Measurements from ENCODE around the gene INPP5E.

Gene INPP5E

GRCh38 chr9:136470792-136471469 is 31.3 kb upstream of the INPP5E start:
- Histone ChIP-seq H3K9ac (ENCODE audit: low read depth, low read length) (no peak overlapping the region), H3K9me3 (ENCODE audit: control insufficient read depth, insufficient read depth, low read length) (no peaks in the 10 kb centered on the region), H3K4me3 (ENCODE audit: low read depth, low read length) (no peak overlapping the region), H3K36me3 (ENCODE audit: control insufficient read depth, insufficient read depth, low read length) (peaks cover 100% of the 10 kb centered on the region), H3K27me3 (ENCODE audit: control insufficient read depth, insufficient read depth, low read length) (no peaks in the 10 kb centered on the region), H3K27ac (ENCODE audit: low read depth, low read length) (no peak overlapping the region), H3K4me1 (ENCODE audit: control insufficient read depth, insufficient read depth, low read length) (no peaks in the 10 kb centered on the region)

GRCh38 chr9:136470356-136470755 is 30.7 kb upstream of the INPP5E start:
- H3K4me3 ChIP-seq (ENCODE audit: low read depth, low read length), result no peak overlapping the region
- H3K9me3 ChIP-seq (ENCODE audit: control insufficient read depth, insufficient read depth, low read length), result no peaks in the 10 kb centered on the region
- H3K9ac ChIP-seq (ENCODE audit: low read depth, low read length), result no peak overlapping the region
- no peaks in the 10 kb centered on the region for H3K27me3 ChIP-seq (ENCODE audit: control insufficient read depth, insufficient read depth, low read length)
- H3K27ac ChIP-seq (ENCODE audit: low read depth, low read length), result no peak overlapping the region
- H3K4me1 ChIP-seq (ENCODE audit: control insufficient read depth, insufficient read depth, low read length), result no peaks in the 10 kb centered on the region
- peaks cover 100% of the 10 kb centered on the region for H3K36me3 ChIP-seq (ENCODE audit: control insufficient read depth, insufficient read depth, low read length)

- Histone ChIP-seq H3K4me1 (ENCODE audit: control insufficient read depth, insufficient read depth, low read length) (no peaks in the 10 kb centered on the region), H3K27ac (ENCODE audit: low read depth, low read length) (no peak overlapping the region), H3K4me3 (ENCODE audit: low read depth, low read length) (no peak overlapping the region), H3K36me3 (ENCODE audit: control insufficient read depth, insufficient read depth, low read length) (peaks cover 100% of the 10 kb centered on the region), H3K27me3 (ENCODE audit: control insufficient read depth, insufficient read depth, low read length) (no peaks in the 10 kb centered on the region), H3K9ac (ENCODE audit: low read depth, low read length) (no peak overlapping the region), H3K9me3 (ENCODE audit: control insufficient read depth, insufficient read depth, low read length) (no peaks in the 10 kb centered on the region)
These were observed 28.1 kb upstream of the INPP5E start for GRCh38 chr9:136467766-136468165.

GRCh38 chr9:136466155-136466541 is 26.5 kb upstream of the INPP5E start:
- Histone ChIP-seq H3K27ac (ENCODE audit: low read depth, low read length) (no peak overlapping the region), H3K36me3 (ENCODE audit: control insufficient read depth, insufficient read depth, low read length) (peaks cover 99% of the 10 kb centered on the region), H3K27me3 (ENCODE audit: control insufficient read depth, insufficient read depth, low read length) (no peaks in the 10 kb centered on the region), H3K9me3 (ENCODE audit: control insufficient read depth, insufficient read depth, low read length) (no peaks in the 10 kb centered on the region), H3K4me3 (ENCODE audit: low read depth, low read length) (no peak overlapping the region), H3K4me1 (ENCODE audit: control insufficient read depth, insufficient read depth, low read length) (no peaks in the 10 kb centered on the region), H3K9ac (ENCODE audit: low read depth, low read length) (no peak overlapping the region)

GRCh38 chr9:136465500-136466154 is 26.0 kb upstream of the INPP5E start:
- Histone ChIP-seq H3K4me3 (ENCODE audit: low read depth, low read length) (no peak overlapping the region), H3K4me1 (ENCODE audit: control insufficient read depth, insufficient read depth, low read length) (no peaks in the 10 kb centered on the region), H3K9me3 (ENCODE audit: control insufficient read depth, insufficient read depth, low read length) (no peaks in the 10 kb centered on the region), H3K27ac (ENCODE audit: low read depth, low read length) (no peak overlapping the region), H3K36me3 (ENCODE audit: control insufficient read depth, insufficient read depth, low read length) (peaks cover 99% of the 10 kb centered on the region), H3K9ac (ENCODE audit: low read depth, low read length) (no peak overlapping the region), H3K27me3 (ENCODE audit: control insufficient read depth, insufficient read depth, low read length) (no peaks in the 10 kb centered on the region)

- Histone ChIP-seq H3K4me3 (ENCODE audit: low read depth, low read length) (no peak overlapping the region), H3K27me3 (ENCODE audit: control insufficient read depth, insufficient read depth, low read length) (no peaks in the 10 kb centered on the region), H3K9me3 (ENCODE audit: control insufficient read depth, insufficient read depth, low read length) (no peaks in the 10 kb centered on the region), H3K9ac (ENCODE audit: low read depth, low read length) (no peak overlapping the region), H3K36me3 (ENCODE audit: control insufficient read depth, insufficient read depth, low read length) (peaks cover 97% of the 10 kb centered on the region), H3K4me1 (ENCODE audit: control insufficient read depth, insufficient read depth, low read length) (no peaks in the 10 kb centered on the region), H3K27ac (ENCODE audit: low read depth, low read length) (no peak overlapping the region)
These were observed 24.6 kb upstream of the INPP5E start for GRCh38 chr9:136464241-136464640.

- H3K9ac ChIP-seq (ENCODE audit: low read depth, low read length), result no peak overlapping the region
- no peak overlapping the region for H3K27ac ChIP-seq (ENCODE audit: low read depth, low read length)
- H3K4me1 ChIP-seq (ENCODE audit: control insufficient read depth, insufficient read depth, low read length), result no peaks in the 10 kb centered on the region
- peaks cover 97% of the 10 kb centered on the region for H3K36me3 ChIP-seq (ENCODE audit: control insufficient read depth, insufficient read depth, low read length)
- H3K27me3 ChIP-seq (ENCODE audit: control insufficient read depth, insufficient read depth, low read length), result no peaks in the 10 kb centered on the region
- H3K9me3 ChIP-seq (ENCODE audit: control insufficient read depth, insufficient read depth, low read length), result no peaks in the 10 kb centered on the region
- no peak overlapping the region for H3K4me3 ChIP-seq (ENCODE audit: low read depth, low read length)
These were observed 23.9 kb upstream of the INPP5E start for GRCh38 chr9:136463578-136463977.

- H3K36me3 ChIP-seq (ENCODE audit: control insufficient read depth, insufficient read depth, low read length), result peaks cover 95% of the 10 kb centered on the region
- H3K27ac ChIP-seq (ENCODE audit: low read depth, low read length), result no peak overlapping the region
- no peak overlapping the region for H3K9ac ChIP-seq (ENCODE audit: low read depth, low read length)
- H3K9me3 ChIP-seq (ENCODE audit: control insufficient read depth, insufficient read depth, low read length), result no peaks in the 10 kb centered on the region
- no peak overlapping the region for H3K4me3 ChIP-seq (ENCODE audit: low read depth, low read length)
- no peaks in the 10 kb centered on the region for H3K27me3 ChIP-seq (ENCODE audit: control insufficient read depth, insufficient read depth, low read length)
- no peaks in the 10 kb centered on the region for H3K4me1 ChIP-seq (ENCODE audit: control insufficient read depth, insufficient read depth, low read length)
These were observed 23.0 kb upstream of the INPP5E start for GRCh38 chr9:136462664-136463063.

- no peaks in the 10 kb centered on the region for H3K27me3 ChIP-seq (ENCODE audit: control insufficient read depth, insufficient read depth, low read length)
- H3K36me3 ChIP-seq (ENCODE audit: control insufficient read depth, insufficient read depth, low read length), result peaks cover 95% of the 10 kb centered on the region
- no peak overlapping the region for H3K27ac ChIP-seq (ENCODE audit: low read depth, low read length)
- no peaks in the 10 kb centered on the region for H3K4me1 ChIP-seq (ENCODE audit: control insufficient read depth, insufficient read depth, low read length)
- H3K4me3 ChIP-seq (ENCODE audit: low read depth, low read length), result no peak overlapping the region
- no peak overlapping the region for H3K9ac ChIP-seq (ENCODE audit: low read depth, low read length)
- H3K9me3 ChIP-seq (ENCODE audit: control insufficient read depth, insufficient read depth, low read length), result no peaks in the 10 kb centered on the region
These were observed 21.2 kb upstream of the INPP5E start for GRCh38 chr9:136460772-136461325.

- Histone ChIP-seq H3K4me3 (ENCODE audit: low read depth, low read length) (no peak overlapping the region), H3K4me1 (ENCODE audit: control insufficient read depth, insufficient read depth, low read length) (no peaks in the 10 kb centered on the region), H3K9ac (ENCODE audit: low read depth, low read length) (no peak overlapping the region), H3K27me3 (ENCODE audit: control insufficient read depth, insufficient read depth, low read length) (no peaks in the 10 kb centered on the region), H3K9me3 (ENCODE audit: control insufficient read depth, insufficient read depth, low read length) (no peaks in the 10 kb centered on the region), H3K27ac (ENCODE audit: low read depth, low read length) (no peak overlapping the region), H3K36me3 (ENCODE audit: control insufficient read depth, insufficient read depth, low read length) (peaks cover 95% of the 10 kb centered on the region)
These were observed 19.8 kb upstream of the INPP5E start for GRCh38 chr9:136459425-136459824.

GRCh38 chr9:136457326-136457725 is 17.7 kb upstream of the INPP5E start:
- H3K9me3 ChIP-seq (ENCODE audit: control insufficient read depth, insufficient read depth, low read length), result no peaks in the 10 kb centered on the region
- H3K36me3 ChIP-seq (ENCODE audit: control insufficient read depth, insufficient read depth, low read length), result peaks cover 90% of the 10 kb centered on the region
- H3K9ac ChIP-seq (ENCODE audit: low read depth, low read length), result no peak overlapping the region
- no peaks in the 10 kb centered on the region for H3K27me3 ChIP-seq (ENCODE audit: control insufficient read depth, insufficient read depth, low read length)
- no peak overlapping the region for H3K4me3 ChIP-seq (ENCODE audit: low read depth, low read length)
- no peaks in the 10 kb centered on the region for H3K4me1 ChIP-seq (ENCODE audit: control insufficient read depth, insufficient read depth, low read length)
- no peak overlapping the region for H3K27ac ChIP-seq (ENCODE audit: low read depth, low read length)

All from HUES48 (cell line).